DND-41 (cell line): ENCODE results near the gene CACNA1A.
A peak's percentile ranks its signal among the peaks of the same experiment; 100 is the strongest.

Experiments
- ATAC-seq: fragments of 200-7000 bp; cut with Tn5 transposase; 3 replicates; pipeline ENCODE4 v1.9.1; 2021; ENCODE audit warnings: low read depth; ENCODE audit not compliant: insufficient read depth
- DNase-seq: peaks from one replicate; pipeline ENCODE4 v3.0.0-alpha.2; 2020
- H2AFZ ChIP-seq: 2 replicates; pipeline ENCODE4 v1.6.0; 2012; ENCODE audit warnings: low read depth, low read length
- H3K27ac ChIP-seq: 2 replicates; pipeline ENCODE4 v1.5.1; 2012; ENCODE audit warnings: low read length, inconsistent platforms
- H3K27me3 ChIP-seq: fragments of 200-600 bp; sonication (generic); 2 replicates; pipeline ENCODE4 v1.6.0; 2012; ENCODE audit warnings: low read length, mild to moderate bottlenecking, inconsistent platforms; ENCODE audit not compliant: insufficient read depth, poor library complexity
- H3K36me3 ChIP-seq: 2 replicates; pipeline ENCODE4 v1.5.1; 2012; ENCODE audit warnings: low read length, inconsistent platforms; ENCODE audit not compliant: insufficient read depth
- H3K4me1 ChIP-seq: 2 replicates; pipeline ENCODE4 v1.5.1; 2012; ENCODE audit warnings: mild to moderate bottlenecking, low read length; ENCODE audit not compliant: insufficient read depth
- H3K4me2 ChIP-seq: 2 replicates; pipeline ENCODE4 v1.6.0; 2012; ENCODE audit warnings: mild to moderate bottlenecking, moderate library complexity, low read length, inconsistent platforms; ENCODE audit not compliant: insufficient read depth
- H3K4me3 ChIP-seq, 2 experiments: fragments of 200-600 bp in 1 of 2; shearing (Covaris generic) in 1 of 2; 2 replicates each; pipeline ENCODE4 v1.5.1; 2012 to 2016; ENCODE audit warnings: inconsistent platforms in 2 of 2, low read length in 2 of 2, mild to moderate bottlenecking in 2 of 2, low read depth in 1 of 2, moderate library complexity in 1 of 2
- H3K79me2 ChIP-seq: 2 replicates; pipeline ENCODE4 v1.6.0; 2012; ENCODE audit warnings: low read length, inconsistent platforms; ENCODE audit not compliant: insufficient read depth
- H3K9ac ChIP-seq: 2 replicates; pipeline ENCODE4 v1.6.0; 2012; ENCODE audit warnings: low read depth, mild to moderate bottlenecking, inconsistent platforms, low read length, moderate library complexity
- H3K9me3 ChIP-seq: 2 replicates; pipeline ENCODE4 v1.5.1; 2012; ENCODE audit warnings: low read length, moderate library complexity, mild to moderate bottlenecking, inconsistent platforms; ENCODE audit not compliant: insufficient read depth, severe bottlenecking
- H4K20me1 ChIP-seq: 2 replicates; pipeline ENCODE4 v1.6.0; 2012; ENCODE audit warnings: low read length; ENCODE audit not compliant: insufficient read depth
- CTCF ChIP-seq: IDR thresholded peaks from 2 replicates; pipeline ENCODE4 v1.5.1; 2012; ENCODE audit warnings: borderline replicate concordance, low read length, moderate library complexity, mild to moderate bottlenecking; ENCODE audit not compliant: poor library complexity, severe bottlenecking; ENCODE audit errors: extremely low read depth
- EZH2 ChIP-seq: IDR thresholded peaks from 3 replicates; pipeline ENCODE4 v1.6.1; 2012; ENCODE audit warnings: borderline replicate concordance, low read depth, mild to moderate bottlenecking, moderate library complexity, low read length, inconsistent platforms; ENCODE audit not compliant: severe bottlenecking

CACNA1A gene

DNA sequence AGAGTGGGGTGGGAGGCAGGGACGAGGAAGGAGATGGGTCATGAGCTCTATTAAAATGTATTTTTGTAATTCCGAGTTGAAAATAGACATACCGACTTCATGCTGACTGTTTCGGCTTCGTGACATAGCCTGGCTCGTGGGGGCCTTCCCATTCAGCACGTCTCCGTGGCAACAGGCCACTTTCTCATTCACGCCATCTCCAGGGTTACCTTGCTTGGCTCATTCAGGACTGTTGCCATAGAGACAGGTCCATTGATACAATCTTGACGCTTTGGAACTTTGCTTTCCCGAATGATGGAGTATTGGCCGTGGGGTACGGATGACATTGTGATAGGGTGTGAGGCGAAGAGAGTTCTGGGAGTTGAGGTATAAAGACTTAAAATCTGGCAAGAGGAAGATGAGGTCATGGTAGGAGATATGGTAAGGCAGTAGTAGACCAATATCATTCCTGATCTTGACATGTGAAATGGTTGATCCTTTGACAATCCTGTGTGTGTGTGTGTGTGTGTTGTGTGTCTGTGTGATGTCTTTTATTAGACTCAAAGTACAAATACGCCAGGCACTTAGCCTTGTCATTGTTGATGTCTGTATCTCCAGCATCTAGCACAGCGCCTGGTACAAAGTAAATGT lies 97.3 kb downstream of the CACNA1A start:
- Histone ChIP-seq H3K27me3 (no peaks in the 10 kb centered on the region), H3K4me3 (no peak overlapping the region), H3K79me2 (no peaks in the 10 kb centered on the region), H3K9ac (no peak overlapping the region), H3K4me2 (no peak overlapping the region), H3K36me3 (no peaks in the 10 kb centered on the region), H3K27ac (no peak overlapping the region), H4K20me1 (no peaks in the 10 kb centered on the region), H3K4me1 (no peaks in the 10 kb centered on the region), H3K9me3 (no peaks in the 10 kb centered on the region), H2AFZ (no peak overlapping the region)
- TF ChIP-seq CTCF (no peak), EZH2 (no peak)
- no peak for DNase-seq
- no peak for ATAC-seq

- no peak overlapping the region for H3K27ac ChIP-seq
- TF ChIP-seq CTCF = no peak
- no peak for TF ChIP-seq EZH2
- ATAC-seq (no peak), DNase-seq (no peak)
- no peaks in the 10 kb centered on the region for H3K4me1 ChIP-seq
- no peak overlapping the region for H3K4me2 ChIP-seq
- H3K9me3 ChIP-seq = no peaks in the 10 kb centered on the region
- H3K4me3 ChIP-seq = no peak overlapping the region
- no peak overlapping the region for H2AFZ ChIP-seq
- no peaks in the 10 kb centered on the region for H3K27me3 ChIP-seq
- no peak overlapping the region for H3K9ac ChIP-seq
- no peaks in the 10 kb centered on the region for H4K20me1 ChIP-seq
- no peaks in the 10 kb centered on the region for H3K36me3 ChIP-seq
- no peaks in the 10 kb centered on the region for H3K79me2 ChIP-seq
These were observed 102.0 kb downstream of the CACNA1A start for GRCh38 chr19:13404236-13404635.

GRCh38 chr19:13401388-13401787 lies 104.9 kb downstream of the CACNA1A start:
- no peak overlapping the region for H3K27ac ChIP-seq
- DNase-seq (peak; percentile 14), ATAC-seq (peak; percentile 61; the same call in 2 of the 3 replicates)
- no peaks in the 10 kb centered on the region for H3K9me3 ChIP-seq
- no peaks in the 10 kb centered on the region for H3K36me3 ChIP-seq
- no peaks in the 10 kb centered on the region for H3K4me1 ChIP-seq
- no peaks in the 10 kb centered on the region for H3K27me3 ChIP-seq
- H3K79me2 ChIP-seq = no peaks in the 10 kb centered on the region
- H3K9ac ChIP-seq = no peak overlapping the region
- TF ChIP-seq CTCF (no peak), EZH2 (no peak)
- H3K4me3 ChIP-seq = no peak overlapping the region
- H2AFZ ChIP-seq = no peak overlapping the region
- no peaks in the 10 kb centered on the region for H4K20me1 ChIP-seq
- H3K4me2 ChIP-seq = no peak overlapping the region

DNA sequence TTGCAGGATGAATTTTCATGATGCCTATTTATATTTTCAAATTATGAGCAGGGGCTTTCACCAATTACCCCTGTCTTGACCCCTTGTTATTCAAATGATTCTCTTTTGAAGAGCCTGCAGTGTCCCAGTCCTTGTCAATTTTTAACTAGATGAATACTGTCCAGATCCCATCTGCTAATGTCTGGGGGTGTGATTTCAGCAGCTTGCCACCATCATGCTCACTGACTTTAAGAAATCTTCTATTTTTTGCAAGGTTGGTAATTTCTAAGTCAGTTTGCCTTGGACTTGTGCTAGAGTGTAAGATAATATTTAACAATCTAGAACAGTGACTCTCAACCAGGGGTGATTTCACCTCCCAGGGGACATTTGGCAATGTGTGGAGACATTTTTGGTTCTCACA lies 106.0 kb downstream of the CACNA1A start:
- Histone ChIP-seq H3K36me3 (no peaks in the 10 kb centered on the region), H4K20me1 (no peaks in the 10 kb centered on the region), H3K9me3 (no peaks in the 10 kb centered on the region), H3K4me2 (no peak overlapping the region), H3K79me2 (no peaks in the 10 kb centered on the region), H3K27ac (no peak overlapping the region), H2AFZ (no peak overlapping the region), H3K27me3 (no peaks in the 10 kb centered on the region), H3K4me1 (no peaks in the 10 kb centered on the region), H3K4me3 (no peak overlapping the region), H3K9ac (no peak overlapping the region)
- TF ChIP-seq EZH2 (no peak), CTCF (no peak)
- ATAC-seq = no peak
- no peak for DNase-seq
